H1 (cell line): ENCODE measurements around the gene ATP6V1G1. TPM values are rescaled to one million over a fixed set of nuclear protein-coding genes. Genes with fewer than 3 reads are reported as not detected.
A peak's percentile ranks its signal among the peaks of the same experiment; 100 is the strongest.

Experiments used
- CTCF ChIA-PET: fragments of 300-600 bp; sonication (Branson Sonifier 250); formaldehyde crosslinking; loops from one replicate; lab custom pipeline; 2021; ENCODE audit not compliant: partially characterized antibody; lab: Charles Lee
- POLR2A ChIA-PET: fragments of 300-600 bp; sonication (Branson Sonifier 250); formaldehyde crosslinking; loops from one replicate; lab custom pipeline; 2021; ENCODE audit warnings: inconsistent platforms; ENCODE audit not compliant: partially characterized antibody; lab: Charles Lee
- DNase-seq, 2 experiments: peaks; one replicate each; pipeline versions ENCODE4 v3.0.0 to v3.0.0-alpha.2; 2010 to 2022; ENCODE audit warnings: low spot score in 2 of 2, low read depth in 1 of 2, mixed read lengths in 1 of 2
- FAIRE-seq: peaks from 2 replicates; lab custom pipeline; 2011; peaks lifted over from hg19 to GRCh38; lab: Jason Lieb, UNC
- H2AFZ ChIP-seq: 2 replicates; pipeline ENCODE4 v1.8.1; 2012; ENCODE audit warnings: low read length, inconsistent platforms
- H2AK5ac ChIP-seq: 2 replicates; pipeline ENCODE4 v1.6.1; 2013; ENCODE audit warnings: low read depth, low read length
- H2BK120ac ChIP-seq: replicated peaks from 2 replicates; pipeline ENCODE3; 2013; ENCODE audit warnings: low read depth, low read length, inconsistent platforms
- H2BK12ac ChIP-seq: 2 replicates; pipeline ENCODE4 v1.6.1; 2013; ENCODE audit warnings: low read depth, low read length
- H2BK15ac ChIP-seq: 2 replicates; pipeline ENCODE4 v1.6.1; 2013; ENCODE audit warnings: low read length
- H2BK20ac ChIP-seq: 2 replicates; pipeline ENCODE4 v1.6.1; 2013; ENCODE audit warnings: low read length
- H2BK5ac ChIP-seq: 2 replicates; pipeline ENCODE4 v1.6.1; 2013; ENCODE audit warnings: low read depth, low read length
- H3K14ac ChIP-seq: 2 replicates; pipeline ENCODE4 v1.6.1; 2013; ENCODE audit warnings: inconsistent platforms; ENCODE audit not compliant: insufficient read length
- H3K18ac ChIP-seq: 2 replicates; pipeline ENCODE4 v1.6.1; 2013; ENCODE audit warnings: low read length; ENCODE audit errors: extremely low read depth
- H3K23ac ChIP-seq: 2 replicates; pipeline ENCODE4 v1.6.1; 2013; ENCODE audit warnings: inconsistent platforms; ENCODE audit not compliant: insufficient read length
- H3K23me2 ChIP-seq: 2 replicates; pipeline ENCODE4 v1.6.1; 2013; ENCODE audit warnings: low read depth, low read length
- H3K27ac ChIP-seq: 2 replicates; pipeline ENCODE4 v1.6.1; 2011; ENCODE audit warnings: low read depth, low read length, inconsistent platforms
- H3K27me3 ChIP-seq, 4 experiments: replicated peaks in 1 of 4; 1 replicate in 1 of 4; 2 replicates in 3 of 4; pipeline versions ENCODE4 v1.6.1 to v1.8.1; 2011 to 2013; ENCODE audit warnings: low read length in 3 of 4, mild to moderate bottlenecking in 3 of 4, inconsistent platforms in 2 of 4, mixed read lengths in 2 of 4, moderate library complexity in 1 of 4; ENCODE audit not compliant: control insufficient read depth in 3 of 4, insufficient read depth in 3 of 4; ENCODE audit errors: extremely low read depth in 1 of 4
- H3K36me3 ChIP-seq, 4 experiments: 2 replicates each; pipeline versions ENCODE4 v1.6.1 to v1.8.1; 2011 to 2013; ENCODE audit warnings: mild to moderate bottlenecking in 4 of 4, low read length in 3 of 4, moderate library complexity in 2 of 4, control low read depth in 1 of 4, inconsistent platforms in 1 of 4; ENCODE audit not compliant: insufficient read depth in 4 of 4, control insufficient read depth in 2 of 4
- H3K4ac ChIP-seq: replicated peaks from 2 replicates; pipeline ENCODE3; 2013; ENCODE audit warnings: low read length, low read depth, mixed read lengths, inconsistent platforms; ENCODE audit not compliant: insufficient read length
- H3K4me1 ChIP-seq, 4 experiments: replicated peaks in 1 of 4; 1 replicate in 1 of 4; 2 replicates in 3 of 4; pipeline versions ENCODE4 v1.6.1 to v1.8.1; 2011 to 2013; ENCODE audit warnings: low read length in 3 of 4, inconsistent platforms in 2 of 4, mixed read lengths in 1 of 4; ENCODE audit not compliant: insufficient read depth in 4 of 4, control insufficient read depth in 3 of 4
- H3K4me2 ChIP-seq, 2 experiments: 2 replicates each; pipeline versions ENCODE4 v1.6.1 to v1.8.1; 2011 to 2013; ENCODE audit warnings: low read depth in 2 of 2, low read length in 2 of 2, control low read depth in 1 of 2, inconsistent platforms in 1 of 2, mild to moderate bottlenecking in 1 of 2; ENCODE audit not compliant: insufficient read depth in 1 of 2
- H3K4me3 ChIP-seq, 4 experiments: fragments of 200-600, 300-600 bp in 1 of 4; sonication (generic), shearing (Covaris generic), sonication (Bioruptor Twin) in 1 of 4; 2 replicates each; pipeline versions ENCODE4 v1.5.1 to v1.8.1; 2011 to 2016; ENCODE audit warnings: low read length in 4 of 4, low read depth in 3 of 4, control low read depth in 2 of 4, inconsistent platforms in 2 of 4, mild to moderate bottlenecking in 2 of 4, mixed read lengths in 1 of 4, moderate library complexity in 1 of 4; ENCODE audit not compliant: insufficient read depth in 2 of 4; ENCODE audit errors: extremely low read depth in 1 of 4
- H3K56ac ChIP-seq: replicated peaks from 2 replicates; pipeline ENCODE3; 2013; ENCODE audit warnings: low read depth, mild to moderate bottlenecking, mixed read lengths, low read length, inconsistent platforms; ENCODE audit not compliant: insufficient read length
- H3K79me1 ChIP-seq: 2 replicates; pipeline ENCODE4 v1.6.1; 2013; ENCODE audit warnings: low read depth, low read length, control low read depth
- H3K79me2 ChIP-seq, 2 experiments: 2 replicates each; pipeline versions ENCODE4 v1.6.1 to v1.8.1; 2012 to 2013; ENCODE audit warnings: low read length in 2 of 2, mild to moderate bottlenecking in 2 of 2, inconsistent platforms in 1 of 2; ENCODE audit not compliant: insufficient read depth in 2 of 2, control insufficient read depth in 1 of 2
- H3K9ac ChIP-seq, 4 experiments: replicated peaks in 1 of 4; 1 replicate in 1 of 4; 2 replicates in 3 of 4; pipeline versions ENCODE4 v1.6.1 to v1.8.1; 2011 to 2013; ENCODE audit warnings: low read depth in 3 of 4, low read length in 3 of 4, control low read depth in 2 of 4, mild to moderate bottlenecking in 2 of 4, moderate library complexity in 2 of 4, inconsistent platforms in 1 of 4; ENCODE audit errors: extremely low read depth in 1 of 4
- H3K9me3 ChIP-seq, 2 experiments: 2 replicates each; pipeline versions ENCODE4 v1.6.1 to v1.8.1; 2012 to 2013; ENCODE audit warnings: mild to moderate bottlenecking in 2 of 2, moderate library complexity in 2 of 2, control low read depth in 1 of 2, inconsistent platforms in 1 of 2, low read depth in 1 of 2, low read length in 1 of 2, mixed read lengths in 1 of 2; ENCODE audit not compliant: insufficient read depth in 2 of 2
- H4K20me1 ChIP-seq, 2 experiments: replicated peaks in 1 of 2; 2 replicates each; pipeline versions ENCODE3 to v1.8.1; 2011 to 2013; ENCODE audit warnings: inconsistent platforms in 2 of 2, low read length in 2 of 2, mild to moderate bottlenecking in 1 of 2; ENCODE audit not compliant: insufficient read depth in 2 of 2, control insufficient read depth in 1 of 2
- H4K5ac ChIP-seq: 2 replicates; pipeline ENCODE4 v1.6.1; 2013; ENCODE audit warnings: low read length, low read depth, mixed read lengths, inconsistent platforms; ENCODE audit not compliant: insufficient read length
- H4K8ac ChIP-seq: 2 replicates; pipeline ENCODE4 v1.8.0; 2013; ENCODE audit warnings: mild to moderate bottlenecking, moderate library complexity, low read length, inconsistent platforms; ENCODE audit not compliant: insufficient read depth; ENCODE audit errors: extremely low read depth
- H4K91ac ChIP-seq: replicated peaks from 2 replicates; pipeline ENCODE3; 2013; ENCODE audit warnings: low read length, mixed read lengths, inconsistent platforms; ENCODE audit not compliant: insufficient read length
- CHD1 ChIP-seq: IDR thresholded peaks from 2 replicates; pipeline ENCODE4 v1.6.1; 2012; ENCODE audit warnings: low read depth, low read length, improper control_type of control experiment
- GABPA ChIP-seq: IDR thresholded peaks from 2 replicates; pipeline ENCODE4 v1.6.1; 2011; ENCODE audit warnings: mild to moderate bottlenecking, low read length, moderate library complexity, borderline replicate concordance; ENCODE audit not compliant: insufficient read depth
- MAFK ChIP-seq: IDR thresholded peaks from 2 replicates; pipeline ENCODE4 v1.6.1; 2012; ENCODE audit warnings: low read depth, mild to moderate bottlenecking, improper control_type of control experiment, low read length
- POLR2A ChIP-seq, 2 experiments: IDR thresholded peaks; 1 replicate in 1 of 2; 2 replicates in 1 of 2; pipeline ENCODE4 v1.6.1; 2011; ENCODE audit warnings: low read depth in 2 of 2, low read length in 2 of 2, mild to moderate bottlenecking in 2 of 2; ENCODE audit errors: control extremely low read depth in 1 of 2
- POU5F1 ChIP-seq: IDR thresholded peaks from 2 replicates; pipeline ENCODE4 v1.6.1; 2011; ENCODE audit warnings: low read depth, mild to moderate bottlenecking, low read length, moderate library complexity
- SP4 ChIP-seq: IDR thresholded peaks from 2 replicates; pipeline ENCODE4 v1.6.1; 2012; ENCODE audit warnings: low read length, inconsistent platforms
- TAF7 ChIP-seq: optimal IDR thresholded peaks from 2 replicates; pipeline ENCODE3; 2011; ENCODE audit warnings: low read depth, mild to moderate bottlenecking, inconsistent platforms, low read length, moderate library complexity, borderline replicate concordance
- ZNF274 ChIP-seq: IDR thresholded peaks from 2 replicates; pipeline ENCODE4 v1.7.0; 2012; ENCODE audit warnings: low read length, borderline replicate concordance; ENCODE audit errors: extremely low read depth
- WGBS, 2 experiments: shearing (Covaris generic) in 1 of 2; methylation state at CpG; one replicate each; pipeline versions ENCODE4 v1.1.6 to v1.1.7; 2013 to 2015; ENCODE audit warnings: low lambda C conversion rate in 2 of 2, mixed read lengths in 2 of 2, inconsistent platforms in 1 of 2, low coverage in 1 of 2, missing lambda C conversion rate in 1 of 2; ENCODE audit not compliant: insufficient replicate concordance in 2 of 2, insufficient coverage in 1 of 2, insufficient read length in 1 of 2; ENCODE audit errors: extremely low coverage in 1 of 2, missing lambda C conversion rate in 1 of 2; 5-methylcytosine and 5-hydroxymethylcytosine counted together
- polyA plus RNA-seq, 7 experiments: library from polyadenylated mRNA; depleted of rRNA in 3 of 7; stranded (reverse) in 5 of 7; unstranded in 2 of 7; fragments of >200 nt in 5 of 7; fragments of 200-250 nt in 2 of 7; gene quantifications; 1 replicate in 5 of 7; 2 replicates in 1 of 7; 4 replicates in 1 of 7; pipeline versions ENCODE4 v1.2.1 to v1.2.3, GENCODE V29; 2011 to 2013; ENCODE audit warnings: missing spikeins in 2 of 7, mixed read lengths in 2 of 7
- total RNA-seq: library from RNA; stranded (reverse); fragmentation: NEBNext Ultra II Directional; extraction: Animal tissue kit (Norgen Biotek cat#: 25700); gene quantifications from 2 replicates; pipeline ENCODE4 v1.2.1, GENCODE V29; 2021
- TF ChIP-seq, protein P1 (sequence below): IDR thresholded peaks from 2 replicates; pipeline ENCODE4 v1.6.1; 2011; ENCODE audit warnings: low read depth, mild to moderate bottlenecking, low read length; ENCODE audit not compliant: insufficient read depth

The ATP6V1G1 gene
- total and polyA plus RNA-seq, 2 of the 8 experiments (the other 6 are each of a cell fraction or from before 2014, with no cell fraction given) = 112 to 124 TPM

DNA sequence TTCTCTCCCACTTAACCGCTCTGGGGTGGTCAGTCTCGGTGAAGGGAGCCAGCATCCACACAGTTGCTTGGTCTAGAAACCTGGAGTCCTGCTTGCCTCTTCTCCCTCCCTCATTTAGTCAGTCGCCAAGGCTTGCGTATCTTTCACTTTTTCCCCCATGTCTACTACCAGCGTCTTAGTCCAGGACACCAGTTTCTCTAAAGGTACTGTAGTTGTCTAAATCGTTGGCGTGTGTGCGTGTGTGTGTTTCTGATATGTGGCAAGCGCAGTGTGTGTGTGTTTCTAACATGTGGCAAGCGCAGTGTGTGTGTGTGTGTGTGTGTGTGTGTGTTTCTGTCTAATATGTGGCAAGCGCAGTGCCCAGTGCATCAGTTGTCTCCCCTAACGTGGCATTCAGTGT is 641 bp downstream of the ATP6V1G1 start:
- Histone ChIP-seq H2BK15ac (no peak overlapping the region), H3K79me2 (peaks cover 35 to 57% of the 10 kb centered on the region in 2 experiments)
- WGBS, 2 experiments = 8% methylated on average over 12 of the region's 12 CpGs; no CpG with 5 or more reads in 1 of the 2 experiments

More for the DNA sequence above, 641 bp downstream of the ATP6V1G1 start:
- Histone ChIP-seq H4K5ac (no peak overlapping the region), H3K27me3 (no peaks in the 10 kb centered on the region), H3K9me3 (no peaks in the 10 kb centered on the region), H3K79me1 (peaks cover 5% of the 10 kb centered on the region), H2AFZ (no peak overlapping the region), H3K56ac (peak overlapping the region; percentile 18), H2BK20ac (no peak overlapping the region), H3K14ac (no peak overlapping the region), H3K4me1 (peaks cover 0 to 10% (median 3%) of the 10 kb centered on the region in 4 experiments; a peak in 6 of 7 replicates), H3K4me3 (peak overlapping the region; percentile 75 to 97 (median 89)), H3K36me3 (peaks cover 3 to 11% (median 6%) of the 10 kb centered on the region in 4 experiments; a peak in 7 of 8 replicates), H3K9ac (peak overlapping the region; percentile 96 to 99 (median 98)), H4K91ac (no peak overlapping the region), H3K18ac (peak overlapping the region; percentile 40; the same call in 1 of the 2 replicates), H3K4ac (no peak overlapping the region), H2BK120ac (no peak overlapping the region), H3K23me2 (peaks cover 9% of the 10 kb centered on the region), H2BK12ac (peak overlapping the region; percentile 72), H2BK5ac (peak overlapping the region; percentile 89), H3K4me2 (peak overlapping the region; percentile 94 to 99), H4K8ac (peak overlapping the region; percentile 96; the same call in 1 of the 2 replicates), H3K23ac (no peak overlapping the region), H4K20me1 (peaks cover 16 to 20% of the 10 kb centered on the region in 2 experiments), H3K27ac (peak overlapping the region; percentile 82), H2AK5ac (peak overlapping the region; percentile 97; the same call in 1 of the 2 replicates)
- ChIA-PET CTCF (interaction anchor here (0.9 to 3.5 kb wide), 10 partner anchors 9 to 183 kb away, joined by 3 to 16 read pairs (median 4); no protein-coding TSS in a partner anchor), POLR2A (interaction anchor here (0.8 to 17.6 kb wide), 23 partner anchors 9 to 189 kb away, joined by 3 to 218 read pairs (median 4); partner anchors contain the start of genes TMEM268 and WHRN)
- TF ChIP-seq GABPA (no peak), MAFK (no peak), POLR2A (IDR thresholded peaks at IDR 0.05; ENCODE audit: control extremely low read depth in 1 of 2, low read depth in 2 of 2, low read length in 2 of 2) (no peak; a peak in 1 of 3 replicates), POU5F1 (no peak), ZNF274 (no peak), SP4 (no peak), TAF7 (no peak), CHD1 (no peak)
- TF ChIP-seq, protein P1, sequence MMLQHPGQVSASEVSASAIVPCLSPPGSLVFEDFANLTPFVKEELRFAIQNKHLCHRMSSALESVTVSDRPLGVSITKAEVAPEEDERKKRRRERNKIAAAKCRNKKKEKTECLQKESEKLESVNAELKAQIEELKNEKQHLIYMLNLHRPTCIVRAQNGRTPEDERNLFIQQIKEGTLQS = no peak
- FAIRE-seq = no peak
- no peak for DNase-seq
